DND-41 (cell line): ENCODE data around the gene DDN.

ENCODE experiments used
- CTCF ChIP-seq: IDR thresholded peaks from 2 replicates; pipeline ENCODE4 v1.5.1; 2012; ENCODE audit warnings: borderline replicate concordance, low read length, moderate library complexity, mild to moderate bottlenecking; ENCODE audit not compliant: poor library complexity, severe bottlenecking; ENCODE audit errors: extremely low read depth
- EZH2 ChIP-seq: IDR thresholded peaks from 3 replicates; pipeline ENCODE4 v1.6.1; 2012; ENCODE audit warnings: borderline replicate concordance, low read depth, mild to moderate bottlenecking, moderate library complexity, low read length, inconsistent platforms; ENCODE audit not compliant: severe bottlenecking

- TF ChIP-seq CTCF (no peak), EZH2 (no peak)
These were observed 33.1 kb upstream of the DDN start for GRCh38 chr12:49032276-49032675.
